Nephron progenitor cell (in vitro differentiated cells): Measurements from ENCODE around the gene NBAS.

Experiments
- DNase-seq: peaks from one replicate; pipeline ENCODE4 v3.0.0; 2021
- H3K27ac Mint-ChIP-seq: 2 replicates; pipeline ENCODE4 v1.8.0; 2021; ENCODE audit warnings: mild to moderate bottlenecking, moderate library complexity, mixed read lengths
- H3K27me3 Mint-ChIP-seq: 2 replicates; pipeline ENCODE4 v1.8.0; 2021; ENCODE audit warnings: mild to moderate bottlenecking, low read depth, mixed read lengths; ENCODE audit not compliant: poor library complexity
- H3K36me3 Mint-ChIP-seq: 2 replicates; pipeline ENCODE4 v1.8.0; 2021; ENCODE audit warnings: low read depth, mixed read lengths
- H3K4me1 Mint-ChIP-seq: 2 replicates; pipeline ENCODE4 v1.8.0; 2021; ENCODE audit warnings: mixed read lengths
- H3K4me3 Mint-ChIP-seq: 2 replicates; pipeline ENCODE4 v1.8.0; 2021; ENCODE audit warnings: mild to moderate bottlenecking, moderate library complexity, mixed read lengths
- H3K9me3 Mint-ChIP-seq: 2 replicates; pipeline ENCODE4 v1.8.0; 2021; ENCODE audit warnings: mild to moderate bottlenecking, moderate library complexity, mixed read lengths
- TF ChIP-seq, protein P1 (sequence below): fragments of 200-600 bp; sonication (generic); IDR thresholded peaks from 2 replicates; pipeline ENCODE4 v1.5.0; 2021; ENCODE audit warnings: antibody characterized with exemption

The NBAS gene

DNA sequence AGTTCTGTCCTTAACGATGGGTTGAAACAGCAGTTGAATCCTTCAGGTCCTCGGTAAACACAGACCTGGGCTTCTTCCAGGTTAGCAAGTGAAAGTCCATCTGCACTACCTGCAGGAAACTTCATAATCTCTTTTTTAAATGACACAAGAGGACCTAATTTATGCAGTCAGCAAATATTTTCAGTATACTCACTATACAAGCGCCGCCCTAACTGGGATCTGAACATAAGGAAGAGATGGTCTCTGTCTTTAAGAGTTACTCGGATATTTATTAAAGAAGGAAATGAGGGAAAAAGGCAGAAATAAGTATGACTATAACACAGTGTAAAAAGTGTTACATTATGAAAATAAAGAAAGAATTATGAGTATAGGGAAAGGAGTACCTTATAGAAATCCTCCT is 103.3 kb downstream of the NBAS start:
- Mint-ChIP-seq H3K27me3 (peaks cover 3% of the 10 kb centered on the region), H3K9me3 (no peaks in the 10 kb centered on the region), H3K4me1 (no peaks in the 10 kb centered on the region), H3K27ac (no peak overlapping the region), H3K4me3 (no peak overlapping the region), H3K36me3 (peaks cover 85% of the 10 kb centered on the region)
- DNase-seq, result no peak
- TF ChIP-seq, protein P1, sequence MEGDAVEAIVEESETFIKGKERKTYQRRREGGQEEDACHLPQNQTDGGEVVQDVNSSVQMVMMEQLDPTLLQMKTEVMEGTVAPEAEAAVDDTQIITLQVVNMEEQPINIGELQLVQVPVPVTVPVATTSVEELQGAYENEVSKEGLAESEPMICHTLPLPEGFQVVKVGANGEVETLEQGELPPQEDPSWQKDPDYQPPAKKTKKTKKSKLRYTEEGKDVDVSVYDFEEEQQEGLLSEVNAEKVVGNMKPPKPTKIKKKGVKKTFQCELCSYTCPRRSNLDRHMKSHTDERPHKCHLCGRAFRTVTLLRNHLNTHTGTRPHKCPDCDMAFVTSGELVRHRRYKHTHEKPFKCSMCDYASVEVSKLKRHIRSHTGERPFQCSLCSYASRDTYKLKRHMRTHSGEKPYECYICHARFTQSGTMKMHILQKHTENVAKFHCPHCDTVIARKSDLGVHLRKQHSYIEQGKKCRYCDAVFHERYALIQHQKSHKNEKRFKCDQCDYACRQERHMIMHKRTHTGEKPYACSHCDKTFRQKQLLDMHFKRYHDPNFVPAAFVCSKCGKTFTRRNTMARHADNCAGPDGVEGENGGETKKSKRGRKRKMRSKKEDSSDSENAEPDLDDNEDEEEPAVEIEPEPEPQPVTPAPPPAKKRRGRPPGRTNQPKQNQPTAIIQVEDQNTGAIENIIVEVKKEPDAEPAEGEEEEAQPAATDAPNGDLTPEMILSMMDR, result no peak

DNA sequence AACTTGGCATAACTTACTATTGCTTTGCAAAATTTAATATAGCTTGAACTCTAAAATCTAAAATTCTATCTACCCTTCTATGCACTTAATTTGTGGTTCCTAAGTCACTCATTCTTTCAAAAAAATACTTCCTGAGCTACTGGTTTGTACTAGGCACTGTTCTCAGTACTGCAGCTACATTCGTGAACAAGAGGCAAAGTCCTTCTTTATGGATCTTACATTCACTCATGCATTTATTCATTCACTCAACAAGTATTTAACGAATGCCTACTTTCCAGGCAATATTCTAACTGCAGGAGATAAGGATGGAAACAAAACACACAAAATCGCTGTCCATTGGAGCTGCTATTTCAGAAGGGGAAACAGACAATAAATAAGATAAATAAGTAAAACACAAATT is 104.8 kb downstream of the NBAS start:
- Mint-ChIP-seq H3K9me3 (no peaks in the 10 kb centered on the region), H3K27me3 (peaks cover 3% of the 10 kb centered on the region), H3K4me3 (no peak overlapping the region), H3K27ac (no peak overlapping the region), H3K4me1 (no peaks in the 10 kb centered on the region), H3K36me3 (peaks cover 88% of the 10 kb centered on the region)
- no peak for DNase-seq
- TF ChIP-seq, protein P1, result no peak

DNA sequence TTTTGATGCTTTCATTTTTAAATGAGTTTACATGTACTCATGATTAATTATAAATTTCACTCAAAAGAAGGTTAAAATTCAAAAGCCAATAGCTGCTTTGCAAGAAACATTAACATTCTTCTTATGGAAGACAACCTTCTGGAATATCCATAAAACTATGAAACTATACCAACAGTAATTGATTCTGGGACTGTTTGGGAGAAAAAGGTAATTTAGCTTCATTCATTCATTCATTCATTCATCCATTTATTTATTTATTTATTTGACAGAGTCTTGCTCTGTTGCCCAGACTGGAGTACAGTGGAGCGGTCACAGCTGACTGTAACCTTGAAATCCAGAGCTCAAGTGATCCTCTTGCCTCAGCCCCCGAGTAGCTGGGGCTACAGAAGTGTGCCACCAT is 110.3 kb downstream of the NBAS start:
- Mint-ChIP-seq H3K27me3 (peaks cover 3% of the 10 kb centered on the region), H3K36me3 (peaks cover 69% of the 10 kb centered on the region), H3K27ac (no peak overlapping the region), H3K4me1 (peaks cover 4% of the 10 kb centered on the region), H3K9me3 (peaks cover 9% of the 10 kb centered on the region), H3K4me3 (no peak overlapping the region)
- DNase-seq, result no peak
- TF ChIP-seq, protein P1, result no peak

DNA sequence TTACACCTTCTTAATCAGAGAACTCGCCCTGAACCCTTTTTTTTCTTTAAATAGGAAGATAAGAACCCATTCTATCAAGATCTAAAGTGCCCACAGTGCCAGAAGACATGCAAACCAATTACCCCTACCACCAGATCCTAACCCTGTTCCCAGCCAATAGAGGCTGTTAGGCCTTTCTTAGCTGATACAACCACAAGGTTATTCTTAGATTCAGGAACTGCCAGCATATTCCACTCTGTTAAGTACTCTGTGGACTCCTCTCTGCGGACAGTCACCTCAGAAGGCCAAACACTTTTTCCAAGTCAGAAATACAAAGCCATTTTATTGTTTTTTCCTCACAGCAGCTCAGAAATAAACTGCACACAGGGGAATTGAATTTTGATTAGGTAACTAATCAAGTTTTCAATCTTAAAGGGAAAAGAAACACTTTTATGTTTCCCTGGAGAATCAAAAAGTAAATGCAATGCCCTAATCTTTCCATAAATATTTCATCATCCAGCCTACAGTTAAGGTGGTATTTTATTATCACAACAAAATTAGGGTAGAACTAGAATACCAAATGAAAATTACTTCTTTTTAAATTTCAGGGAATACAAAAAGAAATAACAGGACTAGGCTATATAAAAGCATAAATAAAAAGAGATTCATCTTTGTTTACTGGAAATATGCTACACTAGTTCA is 111.4 kb downstream of the NBAS start:
- Mint-ChIP-seq H3K27ac (no peak overlapping the region), H3K4me3 (no peak overlapping the region), H3K9me3 (peaks cover 13% of the 10 kb centered on the region), H3K27me3 (peaks cover 1% of the 10 kb centered on the region), H3K36me3 (peaks cover 63% of the 10 kb centered on the region), H3K4me1 (peaks cover 4% of the 10 kb centered on the region)
- DNase-seq, result no peak
- TF ChIP-seq, protein P1, result no peak

DNA sequence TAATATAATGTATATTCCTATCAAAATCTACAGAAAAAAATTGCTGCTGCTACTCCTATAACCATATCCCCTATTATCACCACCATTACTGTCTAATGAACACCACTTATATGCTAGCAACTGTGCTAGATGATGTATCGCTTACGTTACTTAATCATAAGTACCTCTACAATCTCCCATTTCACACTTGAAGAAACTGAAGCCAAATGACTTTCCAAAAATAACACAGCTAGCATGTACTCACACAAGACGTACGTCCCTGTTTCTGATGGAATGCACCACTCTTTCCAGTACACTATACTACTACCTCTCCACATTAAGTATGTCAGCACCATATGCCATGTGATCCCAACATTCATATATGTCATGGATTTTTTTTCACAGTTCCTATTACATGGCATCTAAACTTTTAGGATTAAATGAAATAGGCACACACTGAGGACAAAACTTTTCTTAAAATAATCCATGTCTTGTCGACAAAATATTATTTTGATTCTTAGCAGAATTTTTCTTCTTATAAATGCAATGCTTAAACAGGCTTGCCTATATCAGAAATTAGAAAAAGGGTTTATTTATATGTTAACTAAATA is 112.8 kb downstream of the NBAS start:
- Mint-ChIP-seq H3K4me3 (no peak overlapping the region), H3K27me3 (no peaks in the 10 kb centered on the region), H3K9me3 (peaks cover 18% of the 10 kb centered on the region), H3K4me1 (peaks cover 4% of the 10 kb centered on the region), H3K36me3 (peaks cover 61% of the 10 kb centered on the region), H3K27ac (no peak overlapping the region)
- DNase-seq, result no peak
- TF ChIP-seq, protein P1, result no peak

DNA sequence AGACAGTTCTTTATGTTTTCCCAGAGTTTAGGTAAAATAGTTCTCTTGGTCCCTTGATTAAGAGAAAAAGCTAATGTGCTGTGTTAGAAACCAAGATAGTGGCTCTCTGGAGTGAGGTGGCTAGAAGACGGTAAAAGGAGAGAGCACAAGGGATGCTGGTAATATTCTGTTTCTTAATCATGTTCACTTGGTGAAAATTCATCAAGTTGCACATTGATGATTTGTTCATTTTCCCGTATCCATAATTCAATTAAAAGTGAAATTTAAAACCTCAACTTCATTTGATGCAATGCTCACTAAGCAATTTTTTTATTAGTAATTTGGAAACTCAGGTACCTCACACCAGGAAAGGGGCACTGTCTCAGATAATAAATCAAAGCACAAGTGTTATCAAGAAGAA is 113.8 kb downstream of the NBAS start:
- TF ChIP-seq, protein P1, result no peak
- H3K4me1 Mint-ChIP-seq, result peaks cover 4% of the 10 kb centered on the region
- peak overlapping the region; percentile 50 for H3K27ac Mint-ChIP-seq
- DNase-seq, result no peak
- H3K36me3 Mint-ChIP-seq, result peaks cover 58% of the 10 kb centered on the region
- H3K4me3 Mint-ChIP-seq, result no peak overlapping the region
- H3K27me3 Mint-ChIP-seq, result no peaks in the 10 kb centered on the region
- H3K9me3 Mint-ChIP-seq, result peaks cover 19% of the 10 kb centered on the region
